K562 (cell line): ENCODE measurements around the gene HRH1. TPM values are rescaled to one million over a fixed set of nuclear protein-coding genes. Genes with fewer than 3 reads are reported as not detected.
A peak's percentile ranks its signal among the peaks of the same experiment; 100 is the strongest.

Experiments used
- ATAC-seq: fragments of 200-7000 bp; cut with Tn5 transposase; 3 replicates; pipeline ENCODE4 v1.9.1; 2020; ENCODE audit warnings: moderate library complexity
- BruUV-seq: library from RNA; stranded (reverse); fragments of 400-500 nt; replicated peaks from 2 replicates; lab custom pipeline; 2021; lab: Mats Ljungman, UMichigan
- CTCF ChIA-PET: fragments of 300-600 bp; formaldehyde crosslinking; extraction: SDS; loops from one replicate; lab custom pipeline; 2021; ENCODE audit warnings: low intra/inter-chr PET ratio; lab: Yijun Ruan, JAX
- POLR2A ChIA-PET: fragments of 300-600, 350-650 bp; sonication (Branson Sonifier 250); formaldehyde crosslinking; extraction: SDS; loops from one replicate; lab custom pipeline; 2021; ENCODE audit warnings: antibody characterized with exemption, inconsistent platforms; lab: Yijun Ruan, JAX
- DNase-seq, 4 experiments: peaks; one replicate each; pipeline versions ENCODE4 v3.0.0 to v3.0.0-alpha.2; 2011 to 2018; ENCODE audit warnings: low spot score in 3 of 4, mixed read lengths in 3 of 4; ENCODE audit errors: extremely low read depth in 1 of 4
- FAIRE-seq: peaks from 2 replicates; lab custom pipeline; 2011; peaks lifted over from hg19 to GRCh38; lab: Jason Lieb, UNC
- H2AFZ ChIP-seq: 2 replicates; pipeline ENCODE4 v1.6.0; 2011; ENCODE audit warnings: low read depth, low read length, control low read depth, inconsistent platforms
- H3K27ac ChIP-seq: fragments of 200-600 bp; 3 replicates; pipeline ENCODE4 v1.8.0; 2011; ENCODE audit warnings: low read depth, mild to moderate bottlenecking, control low read depth, inconsistent platforms, low read length, moderate library complexity, mixed read lengths; ENCODE audit errors: extremely low read depth
- H3K27me3 ChIP-seq, 2 experiments: fragments of 300-600 bp in 1 of 2; 2 replicates in 1 of 2; 3 replicates in 1 of 2; pipeline versions ENCODE4 v1.6.0 to v1.8.0; 2011; ENCODE audit warnings: inconsistent platforms in 2 of 2, low read length in 2 of 2, mild to moderate bottlenecking in 1 of 2, mixed read lengths in 1 of 2, moderate library complexity in 1 of 2; ENCODE audit not compliant: control insufficient read depth in 2 of 2, insufficient read depth in 2 of 2
- H3K36me3 ChIP-seq: fragments of 300-600 bp; 3 replicates; pipeline ENCODE4 v1.8.0; 2011; ENCODE audit warnings: mild to moderate bottlenecking, low read length, inconsistent platforms; ENCODE audit not compliant: control insufficient read depth, insufficient read depth
- H3K4me1 ChIP-seq, 2 experiments: fragments of 200-600 bp in 1 of 2; replicated peaks in 1 of 2; 2 replicates in 1 of 2; 3 replicates in 1 of 2; pipeline versions ENCODE4 v1.5.1 to v1.8.0; 2011; ENCODE audit warnings: inconsistent platforms in 2 of 2, low read length in 2 of 2, mild to moderate bottlenecking in 1 of 2, mixed read lengths in 1 of 2, moderate library complexity in 1 of 2; ENCODE audit not compliant: control insufficient read depth in 2 of 2, insufficient read depth in 2 of 2
- H3K4me2 ChIP-seq: 2 replicates; pipeline ENCODE4 v1.6.1; 2011; ENCODE audit warnings: low read length, control low read depth, inconsistent platforms, mixed read lengths; ENCODE audit not compliant: insufficient read depth
- H3K4me3 ChIP-seq: fragments of 200-600 bp; sonication (generic), shearing (Covaris generic); 2 replicates; pipeline ENCODE4 v1.5.1; 2016; ENCODE audit warnings: control low read depth, inconsistent platforms
- H3K79me2 ChIP-seq: fragments of 200-600 bp; 3 replicates; pipeline ENCODE4 v1.8.0; 2011; ENCODE audit warnings: low read length, inconsistent platforms; ENCODE audit not compliant: control insufficient read depth, insufficient read depth
- H3K9ac ChIP-seq, 2 experiments: 2 replicates each; pipeline versions ENCODE4 v1.6.0 to v1.6.1; 2011; ENCODE audit warnings: low read depth in 2 of 2, low read length in 2 of 2, control low read depth in 1 of 2, inconsistent platforms in 1 of 2, mild to moderate bottlenecking in 1 of 2, mixed read lengths in 1 of 2; ENCODE audit not compliant: insufficient read depth in 1 of 2
- H3K9me1 ChIP-seq: one replicate; pipeline ENCODE4 v1.6.0; 2011; ENCODE audit warnings: inconsistent platforms, mild to moderate bottlenecking, low read length, moderate library complexity; ENCODE audit not compliant: control insufficient read depth, insufficient read depth
- H3K9me3 ChIP-seq: replicated peaks from 2 replicates; pipeline ENCODE4 v1.5.1; 2011; ENCODE audit warnings: low read depth, low read length, inconsistent platforms; ENCODE audit not compliant: control insufficient read depth, insufficient read depth
- H4K20me1 ChIP-seq: replicated peaks from 2 replicates; pipeline ENCODE4 v1.6.1; 2011; ENCODE audit warnings: low read length, inconsistent platforms, mixed read lengths; ENCODE audit not compliant: control insufficient read depth, insufficient read depth
- DACH1 ChIP-seq: fragments of 450-650 bp; IDR thresholded peaks from 2 replicates; pipeline ENCODE4 v1.6.1; 2018; ENCODE audit not compliant: partially characterized antibody
- ELF4 ChIP-seq: fragments of 450-650 bp; formaldehyde crosslinking; IDR thresholded peaks from 2 replicates; pipeline ENCODE4 v1.4.0; 2022; ENCODE audit warnings: missing genetic modification characterization
- FOXJ3 ChIP-seq: sonication (generic); formaldehyde crosslinking; IDR thresholded peaks from 2 replicates; pipeline ENCODE4 v1.4.0; 2020; ENCODE audit warnings: mild to moderate bottlenecking, missing genetic modification reagents
- RBM25 ChIP-seq: fragments of 200-400 bp; formaldehyde crosslinking; IDR thresholded peaks from 2 replicates; pipeline ENCODE4 v1.6.1; 2018; ENCODE audit warnings: low read length, low read depth, moderate library complexity; ENCODE audit not compliant: severe bottlenecking
- WGBS: fragments of 100-300 bp; shearing (Covaris generic); methylation state at CpG from one replicate; pipeline ENCODE4 v1.1.6; 2016; ENCODE audit warnings: low coverage, mixed read lengths; ENCODE audit not compliant: insufficient coverage; ENCODE audit errors: missing lambda C conversion rate; 5-methylcytosine and 5-hydroxymethylcytosine counted together
- in situ Hi-C: fragments of 300-500 bp; cut with MboI; formaldehyde crosslinking; loops from 4 replicates; pipeline ENCODE4 v1.15.0; 2018; ENCODE audit warnings: inconsistent platforms, mixed read lengths
- intact Hi-C: fragments of 100-400 bp; cut with micrococcal nuclease; formaldehyde crosslinking; loops from 2 replicates; pipeline ENCODE4 v1.14.2; 2022
- polyA plus RNA-seq, 8 experiments: library from polyadenylated mRNA; depleted of rRNA in 4 of 8; stranded (reverse) in 5 of 8; unstranded in 3 of 8; fragments of >200 nt; fragmentation: Nextera tagmentation in 2 of 8; fragmentation: Illumina TruSeq in 1 of 8; extraction: Ambion mirVana in 2 of 8; extraction: Trizol in 1 of 8; gene quantifications; 2 replicates each; pipeline versions ENCODE4 v1.2.1 to v1.2.3, GENCODE V29; 2011 to 2014; ENCODE audit warnings: inconsistent platforms in 1 of 8, missing spikeins in 1 of 8
- total RNA-seq, 7 experiments: library from RNA; depleted of rRNA in 6 of 7; stranded (reverse); fragments of >200 nt in 6 of 7; fragmentation: Illumina TruSeq in 2 of 7; extraction: Trizol in 2 of 7; gene quantifications; 2 replicates each; pipeline versions ENCODE4 v1.2.1 to v1.2.3, GENCODE V29; 2011 to 2021; ENCODE audit warnings: low replicate concordance in 1 of 7
- TF ChIP-seq, protein P1 (sequence below): fragments of 450-650 bp; IDR thresholded peaks from one replicate; pipeline ENCODE4 v1.6.1; 2018; ENCODE audit warnings: mild to moderate bottlenecking, moderate library complexity; ENCODE audit not compliant: partially characterized antibody

The HRH1 gene
- total and polyA plus RNA-seq, 9 of the 15 experiments (the other 6 are each of a cell fraction or from before 2014, with no cell fraction given), result 0.03 to 0.15 (median 0.06) TPM; not detected in 1

DNA sequence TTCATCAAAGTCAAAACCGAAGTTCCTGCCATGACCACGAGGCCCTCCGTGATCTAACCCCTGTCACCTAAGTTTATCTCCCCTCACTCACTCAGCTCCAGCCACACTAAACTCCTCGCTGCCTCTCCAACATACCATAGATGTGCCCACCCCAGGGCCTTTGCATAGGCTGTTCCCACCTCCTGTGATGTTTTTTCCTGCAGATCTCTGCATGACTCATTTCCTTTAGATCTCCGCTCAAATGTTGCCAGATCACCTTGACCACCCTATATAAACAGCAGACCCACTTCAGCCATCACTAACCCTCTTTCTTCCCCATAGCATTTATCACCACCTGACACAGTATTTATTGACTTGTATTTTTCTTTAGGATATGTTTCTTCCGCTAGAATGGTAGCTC is 58.5 kb downstream of the HRH1 start:
- CTCF ChIA-PET, result no interaction called here
- ATAC-seq, result no peak
- Histone ChIP-seq H3K27me3 (peaks cover 51 to 74% of the 10 kb centered on the region in 2 experiments), H3K4me1 (no peaks in the 10 kb centered on the region), H3K9ac (no peak overlapping the region), H3K4me2 (no peak overlapping the region), H4K20me1 (no peaks in the 10 kb centered on the region; the same call in 1 of the 2 replicates), H3K36me3 (no peaks in the 10 kb centered on the region), H3K9me3 (no peaks in the 10 kb centered on the region), H3K79me2 (no peaks in the 10 kb centered on the region), H3K9me1 (no peaks in the 10 kb centered on the region), H3K27ac (no peak overlapping the region), H3K4me3 (no peak overlapping the region), H2AFZ (no peak overlapping the region)
- TF ChIP-seq DACH1 (no peak), FOXJ3 (CRISPR knock-in tag) (no peak), RBM25 (peak; percentile 46), ELF4 (CRISPR knock-in tag) (no peak)
- TF ChIP-seq, protein P1, sequence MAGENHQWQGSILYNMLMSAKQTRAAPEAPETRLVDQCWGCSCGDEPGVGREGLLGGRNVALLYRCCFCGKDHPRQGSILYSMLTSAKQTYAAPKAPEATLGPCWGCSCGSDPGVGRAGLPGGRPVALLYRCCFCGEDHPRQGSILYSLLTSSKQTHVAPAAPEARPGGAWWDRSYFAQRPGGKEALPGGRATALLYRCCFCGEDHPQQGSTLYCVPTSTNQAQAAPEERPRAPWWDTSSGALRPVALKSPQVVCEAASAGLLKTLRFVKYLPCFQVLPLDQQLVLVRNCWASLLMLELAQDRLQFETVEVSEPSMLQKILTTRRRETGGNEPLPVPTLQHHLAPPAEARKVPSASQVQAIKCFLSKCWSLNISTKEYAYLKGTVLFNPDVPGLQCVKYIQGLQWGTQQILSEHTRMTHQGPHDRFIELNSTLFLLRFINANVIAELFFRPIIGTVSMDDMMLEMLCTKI, result no peak
- intact Hi-C loops, result no loop called here
- FAIRE-seq, result peak; percentile 56
- BruUV-seq, result no TSS peak
- DNase-seq, result no peak
- 8% methylated on average over 6 of the region's 6 CpGs for WGBS
- in situ Hi-C loops, result no loop called here
- POLR2A ChIA-PET, result interaction anchor here (1.3 kb wide), 1 partner anchor 14 kb away, joined by 3 read pairs; no protein-coding TSS in a partner anchor
